EH (cell line): ENCODE data around the gene KDM3B.

Experiments used
- DNase-seq: peaks from one replicate; pipeline ENCODE4 v3.0.0-alpha.2; 2015; ENCODE audit warnings: low read depth

KDM3B gene

GRCh38 chr5:138452720-138453119, 100.2 kb downstream of the KDM3B start:
- DNase-seq: no peak

GRCh38 chr5:138453590-138453989, 101.1 kb downstream of the KDM3B start:
- no peak for DNase-seq

GRCh38 chr5:138454121-138454520, 101.6 kb downstream of the KDM3B start:
- no peak for DNase-seq

GRCh38 chr5:138455232-138455930, 102.9 kb downstream of the KDM3B start:
- DNase-seq: no peak

- no peak for DNase-seq
Measured at GRCh38 chr5:138457531-138458275, 105.2 kb downstream of the KDM3B start.

- DNase-seq: no peak
Measured at GRCh38 chr5:138458384-138458783, 105.9 kb downstream of the KDM3B start.

GRCh38 chr5:138458856-138459255, 106.4 kb downstream of the KDM3B start:
- no peak for DNase-seq

GRCh38 chr5:138459311-138459933, 106.9 kb downstream of the KDM3B start:
- no peak for DNase-seq

GRCh38 chr5:138460032-138460693, 107.7 kb downstream of the KDM3B start:
- DNase-seq: no peak

GRCh38 chr5:138461343-138462125, 109.0 kb downstream of the KDM3B start:
- peak; percentile 84 for DNase-seq

GRCh38 chr5:138463419-138464007, 111.0 kb downstream of the KDM3B start:
- DNase-seq: peak; percentile 33

- DNase-seq: peak; percentile 96
Measured at GRCh38 chr5:138464008-138464387, 111.5 kb downstream of the KDM3B start.

GRCh38 chr5:138464388-138465260, 112.1 kb downstream of the KDM3B start:
- DNase-seq: peak; percentile 99

- DNase-seq: peak; percentile 95
Measured at GRCh38 chr5:138465261-138466124, 113.0 kb downstream of the KDM3B start, which contains the start of gene EGR1. EGR1 (plus strand) TSS chr5:138465479; CDS start chr5:138465762, 283 bp downstream.

GRCh38 chr5:138466125-138466899, 113.8 kb downstream of the KDM3B start:
- no peak for DNase-seq

GRCh38 chr5:138466900-138467710, 114.6 kb downstream of the KDM3B start:
- DNase-seq: peak; percentile 30

GRCh38 chr5:138467711-138468132, 115.2 kb downstream of the KDM3B start:
- DNase-seq: peak; percentile 21
